IMR-90 (cell line): ENCODE data around the gene PROB1.

Experiments
- CTCF ChIP-seq: conservative IDR thresholded peaks from 2 replicates; pipeline ENCODE4 v1.5.1; 2012; ENCODE audit warnings: mild to moderate bottlenecking, low read depth, low read length, improper control_type of control experiment
- POLR2A ChIP-seq: IDR thresholded peaks from 2 replicates; pipeline ENCODE4 v1.6.1; 2012; ENCODE audit warnings: mild to moderate bottlenecking, low read depth, low read length
- RFX5 ChIP-seq: IDR thresholded peaks from 2 replicates; pipeline ENCODE4 v1.8.0; 2012; ENCODE audit warnings: low read depth, mild to moderate bottlenecking, low read length, moderate library complexity

GRCh38 chr5:139381837-139382761 is 12.8 kb downstream of the PROB1 start:
- TF ChIP-seq CTCF (no peak), POLR2A (no peak), RFX5 (no peak)
